HepG2 (cell line): Measurements from ENCODE around the gene SGMS1.

Experiments
- CHD4 ChIP-seq: fragments of 200-600 bp; sonication (generic); IDR thresholded peaks from 2 replicates; pipeline ENCODE4 v1.7.0; 2017; ENCODE audit warnings: mild to moderate bottlenecking, low read length, borderline replicate concordance
- LCORL ChIP-seq, 2 experiments: fragments of 450-650 bp in 1 of 2; sonication (generic) in 1 of 2; formaldehyde crosslinking in 1 of 2; IDR thresholded peaks; 2 replicates each; pipeline versions ENCODE4 v1.5.0 to v1.6.1; 2017 to 2020; ENCODE audit warnings: antibody characterized with exemption in 1 of 2, missing genetic modification reagents in 1 of 2
- SCMH1 ChIP-seq: sonication (generic); formaldehyde crosslinking; IDR thresholded peaks from 2 replicates; pipeline ENCODE4 v1.9.0; 2021; ENCODE audit warnings: missing genetic modification reagents, mild to moderate bottlenecking, borderline replicate concordance

GRCh38 chr10:50336140-50336539 lies 287.6 kb downstream of the SGMS1 start:
- TF ChIP-seq CHD4, result no peak
- TF ChIP-seq SCMH1 (CRISPR knock-in tag), result no peak
- no peak for TF ChIP-seq LCORL (IDR thresholded peaks at IDR 0.05)
- TF ChIP-seq LCORL (CRISPR knock-in tag; IDR thresholded peaks at IDR 0.05), result no peak
